ENCODE data around the gene ARID1B. TPM values are rescaled to one million over a fixed set of nuclear protein-coding genes. Genes with fewer than 3 reads are reported as not detected.

Gene ARID1B
- total and polyA plus RNA-seq, 5 donors = 18.3 to 59.6 (median 53.8) TPM

DNA sequence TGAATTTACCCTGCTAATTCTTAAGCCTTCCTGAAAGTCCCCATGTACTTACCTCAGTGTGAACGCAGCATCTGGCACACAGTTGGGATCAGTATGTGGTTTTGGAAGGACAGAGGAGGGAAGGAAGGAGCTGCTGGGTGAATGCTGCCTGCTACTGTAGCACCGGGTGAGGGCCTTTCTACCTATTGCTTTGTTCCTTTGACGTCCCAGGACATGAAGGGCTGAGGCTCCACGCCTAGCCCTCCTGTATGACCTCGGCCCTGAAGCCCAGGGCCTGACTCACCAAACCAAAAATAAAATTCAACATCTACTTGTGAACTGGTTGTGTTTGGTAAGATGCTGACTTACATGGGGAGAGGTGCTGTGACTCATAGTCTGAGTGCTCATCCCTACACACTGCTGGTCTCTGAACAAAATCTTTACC lies 51.1 kb downstream of the ARID1B start:
- Histone ChIP-seq H3K4me3 (ENCODE audit: low read length) (no peak overlapping the region), H3K27ac (ENCODE audit: low read length) (peak overlapping the region; percentile 75), H3K27me3 (ENCODE audit: control insufficient read depth, insufficient read depth) (no peaks in the 10 kb centered on the region), H3K9me3 (ENCODE audit: control insufficient read depth, low read length) (no peaks in the 10 kb centered on the region), H3K4me1 (ENCODE audit: control insufficient read depth, insufficient read depth, low read length) (peaks cover 12% of the 10 kb centered on the region)
- 66% methylated on average over 5 of the region's 5 CpGs for WGBS
- ATAC-seq (peak; percentile 55 to 80), DNase-seq (no peak)
- intact Hi-C loops (cut with DNase I) = no loop called here

- ATAC-seq = no peak
- intact Hi-C loops (cut with DNase I) = no loop called here
These were observed 52.9 kb downstream of the ARID1B start for GRCh38 chr6:156830126-156830525.

DNA sequence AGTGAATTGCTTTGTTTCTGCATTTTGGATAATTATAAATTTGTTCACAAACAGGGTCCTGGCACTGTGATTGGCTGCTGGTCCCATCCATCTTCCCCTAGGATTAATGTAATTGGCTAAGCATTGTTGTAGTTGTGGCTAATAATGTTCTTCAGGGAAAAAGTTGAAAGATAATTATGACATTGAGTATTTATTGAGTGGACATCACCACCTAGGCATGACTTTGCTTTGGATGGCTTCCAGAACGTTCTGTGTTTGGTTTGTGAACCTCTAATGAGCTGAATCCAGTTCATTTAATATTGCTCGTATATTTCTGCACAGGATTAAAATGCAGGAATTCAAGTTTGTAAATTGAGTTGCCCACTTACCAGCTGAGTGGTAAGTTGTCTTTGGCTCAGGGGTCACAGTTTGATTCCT lies 55.1 kb downstream of the ARID1B start:
- 30% methylated on average over 2 of the region's 2 CpGs for WGBS
- Histone ChIP-seq H3K4me3 (ENCODE audit: low read length) (no peak overlapping the region), H3K9me3 (ENCODE audit: control insufficient read depth, low read length) (no peaks in the 10 kb centered on the region), H3K27me3 (ENCODE audit: control insufficient read depth, insufficient read depth) (no peaks in the 10 kb centered on the region), H3K27ac (ENCODE audit: low read length) (peak overlapping the region; percentile 6), H3K4me1 (ENCODE audit: control insufficient read depth, insufficient read depth, low read length) (peaks cover 9% of the 10 kb centered on the region)
- intact Hi-C loops (cut with DNase I) = no loop called here
- DNase-seq = peak; percentile 53 to 78 (median 59)
- peak in 1 of 2 donors; percentile 49 for ATAC-seq

More at GRCh38 chr6:156830126-156830525, 52.9 kb downstream of the ARID1B start:
- WGBS = 96% methylated on average over 9 of the region's 9 CpGs
- Histone ChIP-seq H3K27ac (ENCODE audit: low read length) (no peak overlapping the region), H3K4me1 (ENCODE audit: control insufficient read depth, insufficient read depth, low read length) (peaks cover 12% of the 10 kb centered on the region), H3K9me3 (ENCODE audit: control insufficient read depth, low read length) (no peaks in the 10 kb centered on the region), H3K27me3 (ENCODE audit: control insufficient read depth, insufficient read depth) (no peaks in the 10 kb centered on the region), H3K4me3 (ENCODE audit: low read length) (no peak overlapping the region)
- peak in 1 of 3 donors; percentile 18 for DNase-seq

DNA sequence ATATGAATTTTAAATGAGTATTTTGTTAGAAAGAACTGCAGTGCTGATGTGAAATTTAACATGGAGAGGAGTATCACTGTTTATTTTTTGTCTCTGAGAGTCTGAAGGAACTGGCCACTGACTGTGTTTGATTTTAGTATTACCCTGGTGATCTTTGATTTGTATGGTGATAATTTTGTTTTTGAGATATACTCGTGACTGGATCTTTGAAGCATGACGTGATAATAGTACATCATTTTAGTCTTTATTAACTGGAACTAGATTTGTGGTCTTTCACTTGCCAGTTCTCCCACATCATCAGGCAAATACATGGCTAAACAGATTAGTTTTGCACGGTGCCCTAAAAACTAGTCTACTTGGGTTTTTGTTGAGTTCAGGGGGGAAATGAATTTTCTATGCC lies 55.5 kb downstream of the ARID1B start:
- WGBS = 37% methylated on average over 3 of the region's 3 CpGs
- H3K27me3 ChIP-seq (ENCODE audit: control insufficient read depth, insufficient read depth) = no peaks in the 10 kb centered on the region
- intact Hi-C loops (cut with DNase I) = no loop called here
- no peak overlapping the region for H3K4me3 ChIP-seq (ENCODE audit: low read length)
- no peak for ATAC-seq
- H3K9me3 ChIP-seq (ENCODE audit: control insufficient read depth, low read length) = no peaks in the 10 kb centered on the region
- no peak for DNase-seq
- no peak overlapping the region for H3K27ac ChIP-seq (ENCODE audit: low read length)
- peaks cover 6% of the 10 kb centered on the region for H3K4me1 ChIP-seq (ENCODE audit: control insufficient read depth, insufficient read depth, low read length)

- Histone ChIP-seq H3K9me3 (ENCODE audit: control insufficient read depth, low read length) (no peaks in the 10 kb centered on the region), H3K4me1 (ENCODE audit: control insufficient read depth, insufficient read depth, low read length) (peaks cover 2% of the 10 kb centered on the region), H3K27me3 (ENCODE audit: control insufficient read depth, insufficient read depth) (no peaks in the 10 kb centered on the region), H3K4me3 (ENCODE audit: low read length) (no peak overlapping the region), H3K27ac (ENCODE audit: low read length) (no peak overlapping the region)
- intact Hi-C loops (cut with DNase I) = no loop called here
- ATAC-seq (no peak), DNase-seq (no peak)
- 25% methylated on average over 1 of the region's 1 CpG for WGBS
These were observed 56.6 kb downstream of the ARID1B start for GRCh38 chr6:156833755-156834154.

GRCh38 chr6:156839129-156839528 lies 62.0 kb downstream of the ARID1B start:
- H3K27ac ChIP-seq (ENCODE audit: low read length) = peak overlapping the region; percentile 66

DNA sequence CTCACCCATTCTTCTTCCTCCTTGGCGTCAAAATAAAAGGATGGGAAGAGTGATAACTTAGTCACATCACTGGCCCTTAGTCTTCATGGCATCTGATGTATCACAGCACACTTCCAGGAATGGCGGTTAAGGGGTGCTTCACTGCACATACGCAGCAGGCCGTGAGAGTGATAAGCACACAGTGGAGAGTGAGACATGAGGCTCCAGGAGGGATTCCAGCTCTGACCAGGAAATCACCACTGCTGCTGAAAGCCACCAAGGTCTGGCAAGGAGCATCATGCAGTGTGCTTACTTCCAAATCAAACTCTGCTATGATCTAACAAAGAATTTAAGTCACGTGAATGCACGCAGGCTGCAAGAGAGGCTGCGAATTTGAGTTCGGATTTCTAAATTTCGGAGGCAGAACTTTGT lies 62.4 kb downstream of the ARID1B start:
- Histone ChIP-seq H3K27me3 (ENCODE audit: control insufficient read depth, insufficient read depth) (no peaks in the 10 kb centered on the region), H3K27ac (ENCODE audit: low read length) (peak overlapping the region; percentile 66), H3K4me3 (ENCODE audit: low read length) (peak overlapping the region; percentile 1), H3K9me3 (ENCODE audit: control insufficient read depth, low read length) (no peaks in the 10 kb centered on the region), H3K4me1 (ENCODE audit: control insufficient read depth, insufficient read depth, low read length) (peaks cover 25% of the 10 kb centered on the region)
- WGBS = 15% methylated on average over 9 of the region's 9 CpGs
- ATAC-seq (peak; percentile 89 to 90), DNase-seq (peak in 2 of 3 donors; percentile 60 to 74)
- intact Hi-C loops (cut with DNase I) = loop anchor here in 1 of 4 donors (10.0 kb wide), 1 partner anchor 55 kb away; no protein-coding TSS in a partner anchor

More at GRCh38 chr6:156839129-156839528, 62.0 kb downstream of the ARID1B start:
- H3K4me1 ChIP-seq (ENCODE audit: control insufficient read depth, insufficient read depth, low read length) = peaks cover 25% of the 10 kb centered on the region
- H3K4me3 ChIP-seq (ENCODE audit: low read length) = no peak overlapping the region
- no peaks in the 10 kb centered on the region for H3K9me3 ChIP-seq (ENCODE audit: control insufficient read depth, low read length)
- no peak for DNase-seq
- 62% methylated on average over 2 of the region's 2 CpGs for WGBS
- ATAC-seq = no peak
- no peaks in the 10 kb centered on the region for H3K27me3 ChIP-seq (ENCODE audit: control insufficient read depth, insufficient read depth)
- intact Hi-C loops (cut with DNase I) = no loop called here

- Histone ChIP-seq H3K4me3 (ENCODE audit: low read length) (no peak overlapping the region), H3K27me3 (ENCODE audit: control insufficient read depth, insufficient read depth) (no peaks in the 10 kb centered on the region), H3K9me3 (ENCODE audit: control insufficient read depth, low read length) (no peaks in the 10 kb centered on the region), H3K4me1 (ENCODE audit: control insufficient read depth, insufficient read depth, low read length) (peaks cover 26% of the 10 kb centered on the region), H3K27ac (ENCODE audit: low read length) (peak overlapping the region; percentile 66)
- intact Hi-C loops (cut with DNase I) = loop anchor here in 1 of 4 donors (10.0 kb wide), 1 partner anchor 55 kb away; no protein-coding TSS in a partner anchor
- no peak for DNase-seq
- 22% methylated on average over 8 of the region's 8 CpGs for WGBS
- ATAC-seq = peak; percentile 61 to 71
These were observed 63.0 kb downstream of the ARID1B start for GRCh38 chr6:156840136-156840535.

- peaks cover 29% of the 10 kb centered on the region for H3K4me1 ChIP-seq (ENCODE audit: control insufficient read depth, insufficient read depth, low read length)
- ATAC-seq (no peak), DNase-seq (no peak)
- intact Hi-C loops (cut with DNase I) = loop anchor here in 1 of 4 donors (10.0 kb wide), 1 partner anchor 56 kb away; no protein-coding TSS in a partner anchor
- H3K27ac ChIP-seq (ENCODE audit: low read length) = peak overlapping the region; percentile 66
- no peaks in the 10 kb centered on the region for H3K27me3 ChIP-seq (ENCODE audit: control insufficient read depth, insufficient read depth)
- 34% methylated on average over 2 of the region's 2 CpGs for WGBS
- H3K4me3 ChIP-seq (ENCODE audit: low read length) = no peak overlapping the region
- H3K9me3 ChIP-seq (ENCODE audit: control insufficient read depth, low read length) = no peaks in the 10 kb centered on the region
These were observed 63.4 kb downstream of the ARID1B start for GRCh38 chr6:156840606-156841005.

DNA sequence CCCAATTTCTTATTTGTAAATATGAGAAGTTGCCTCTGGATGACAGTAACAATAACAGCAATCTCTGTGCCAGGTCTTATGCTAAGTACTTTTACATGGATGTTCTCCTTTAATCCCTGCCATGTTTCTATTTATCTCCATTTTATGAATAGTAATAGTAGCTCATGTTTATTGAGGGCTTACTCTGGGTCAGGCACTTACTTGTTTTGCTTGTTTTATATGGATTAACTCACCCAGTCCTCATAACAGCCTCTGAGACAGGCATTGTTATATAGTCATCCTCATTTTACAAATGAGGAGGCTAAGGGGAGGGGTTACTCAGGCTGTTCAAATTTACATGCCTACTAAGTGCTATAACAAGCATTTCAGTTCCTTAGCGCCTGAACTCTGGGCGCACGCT lies 64.3 kb downstream of the ARID1B start:
- intact Hi-C loops (cut with DNase I) = loop anchor here in 1 of 4 donors (10.0 kb wide), 1 partner anchor 57 kb away; no protein-coding TSS in a partner anchor
- no peaks in the 10 kb centered on the region for H3K9me3 ChIP-seq (ENCODE audit: control insufficient read depth, low read length)
- no peak overlapping the region for H3K27ac ChIP-seq (ENCODE audit: low read length)
- H3K4me3 ChIP-seq (ENCODE audit: low read length) = no peak overlapping the region
- no peak for ATAC-seq
- peaks cover 32% of the 10 kb centered on the region for H3K4me1 ChIP-seq (ENCODE audit: control insufficient read depth, insufficient read depth, low read length)
- 98% methylated on average over 3 of the region's 3 CpGs for WGBS
- H3K27me3 ChIP-seq (ENCODE audit: control insufficient read depth, insufficient read depth) = no peaks in the 10 kb centered on the region
- DNase-seq = no peak

- ATAC-seq = no peak
- intact Hi-C loops (cut with DNase I) = loop anchor here in 1 of 4 donors (10.0 kb wide), 1 partner anchor 58 kb away; no protein-coding TSS in a partner anchor
- no peaks in the 10 kb centered on the region for H3K9me3 ChIP-seq (ENCODE audit: control insufficient read depth, low read length)
- no peaks in the 10 kb centered on the region for H3K27me3 ChIP-seq (ENCODE audit: control insufficient read depth, insufficient read depth)
- no peak overlapping the region for H3K4me3 ChIP-seq (ENCODE audit: low read length)
- 69% methylated on average over 3 of the region's 3 CpGs for WGBS
- H3K4me1 ChIP-seq (ENCODE audit: control insufficient read depth, insufficient read depth, low read length) = peaks cover 40% of the 10 kb centered on the region
- DNase-seq = no peak
- H3K27ac ChIP-seq (ENCODE audit: low read length) = no peak overlapping the region
These were observed 65.5 kb downstream of the ARID1B start for GRCh38 chr6:156842598-156843250.

Measured in right cardiac atrium (tissue), 5 donors.